ENCODE data around the gene ABTB2. TPM values are rescaled to one million over a fixed set of nuclear protein-coding genes. Genes with fewer than 3 reads are reported as not detected.

ABTB2 gene
- total RNA-seq, 1 experiment from 2014 or later = 5.5 TPM

- H3K14ac ChIP-seq (ENCODE audit: insufficient read depth, low read length) = no peak overlapping the region
- no peaks in the 10 kb centered on the region for H3K9me3 ChIP-seq (ENCODE audit: control insufficient read depth, low read depth, low read length)
- H3K79me1 ChIP-seq (ENCODE audit: insufficient read depth, low read depth, low read length, poor library complexity, severe bottlenecking) = no peaks in the 10 kb centered on the region
- no peaks in the 10 kb centered on the region for H3K36me3 Mint-ChIP-seq (ENCODE audit: insufficient read depth in 1 of 3, low read depth in 3 of 3)
- TF ChIP-seq, protein P1, sequence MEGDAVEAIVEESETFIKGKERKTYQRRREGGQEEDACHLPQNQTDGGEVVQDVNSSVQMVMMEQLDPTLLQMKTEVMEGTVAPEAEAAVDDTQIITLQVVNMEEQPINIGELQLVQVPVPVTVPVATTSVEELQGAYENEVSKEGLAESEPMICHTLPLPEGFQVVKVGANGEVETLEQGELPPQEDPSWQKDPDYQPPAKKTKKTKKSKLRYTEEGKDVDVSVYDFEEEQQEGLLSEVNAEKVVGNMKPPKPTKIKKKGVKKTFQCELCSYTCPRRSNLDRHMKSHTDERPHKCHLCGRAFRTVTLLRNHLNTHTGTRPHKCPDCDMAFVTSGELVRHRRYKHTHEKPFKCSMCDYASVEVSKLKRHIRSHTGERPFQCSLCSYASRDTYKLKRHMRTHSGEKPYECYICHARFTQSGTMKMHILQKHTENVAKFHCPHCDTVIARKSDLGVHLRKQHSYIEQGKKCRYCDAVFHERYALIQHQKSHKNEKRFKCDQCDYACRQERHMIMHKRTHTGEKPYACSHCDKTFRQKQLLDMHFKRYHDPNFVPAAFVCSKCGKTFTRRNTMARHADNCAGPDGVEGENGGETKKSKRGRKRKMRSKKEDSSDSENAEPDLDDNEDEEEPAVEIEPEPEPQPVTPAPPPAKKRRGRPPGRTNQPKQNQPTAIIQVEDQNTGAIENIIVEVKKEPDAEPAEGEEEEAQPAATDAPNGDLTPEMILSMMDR (conservative IDR thresholded peaks at IDR 0.05) = no peak
- H2BK12ac ChIP-seq (ENCODE audit: insufficient read length, low read depth, low read length) = no peak overlapping the region
- no peak overlapping the region for H4K8ac ChIP-seq (replicated peaks; ENCODE audit: insufficient read length, low read depth, low read length)
- H2BK20ac ChIP-seq (ENCODE audit: low read depth, low read length, poor library complexity, severe bottlenecking) = no peak overlapping the region
- no peak overlapping the region for H3K9ac ChIP-seq (ENCODE audit: extremely low read depth, insufficient read length, low read length)
- no peak overlapping the region for H3T11ph ChIP-seq (ENCODE audit: low read length)
- no peak overlapping the region for H2AFZ ChIP-seq (ENCODE audit: low read length)
- no peaks in the 10 kb centered on the region for H3K79me2 ChIP-seq (ENCODE audit: insufficient read depth, low read length)
- H3K4me2 ChIP-seq (ENCODE audit: insufficient read depth, insufficient read length, low read length) = no peak overlapping the region
- H4K20me1 ChIP-seq (ENCODE audit: control insufficient read depth, insufficient read depth, insufficient read length) = no peaks in the 10 kb centered on the region
- H3K9me3 Mint-ChIP-seq = no peaks in the 10 kb centered on the region
- H2BK15ac ChIP-seq (ENCODE audit: low read depth, low read length) = no peak overlapping the region
- no peaks in the 10 kb centered on the region for H3K27me3 ChIP-seq (ENCODE audit: insufficient read depth, low read length)
- H3K27ac ChIP-seq (ENCODE audit: insufficient read length, low read depth, low read length) = no peak overlapping the region
- H3K4ac ChIP-seq (ENCODE audit: low read depth, low read length) = no peak overlapping the region
- H3K23me2 ChIP-seq (ENCODE audit: insufficient read length, low read depth, low read length, poor library complexity, severe bottlenecking) = no peaks in the 10 kb centered on the region
- no peak overlapping the region for H4K91ac ChIP-seq (ENCODE audit: insufficient read length, low read depth, low read length)
- no peak overlapping the region for H3K27ac Mint-ChIP-seq
- peaks cover 33 to 46% of the 10 kb centered on the region in 2 experiments for H3K4me1 Mint-ChIP-seq
- H3K18ac ChIP-seq (ENCODE audit: insufficient read length, low read depth, low read length) = no peak overlapping the region
- H3K4me3 Mint-ChIP-seq = no peak overlapping the region
- no peaks in the 10 kb centered on the region; the same call in none of the 2 replicates for H3K27me3 Mint-ChIP-seq (ENCODE audit: low read depth)
- no peak overlapping the region for H3K23ac ChIP-seq (ENCODE audit: insufficient read length, low read depth, low read length)
- no peak overlapping the region for H2BK5ac ChIP-seq (ENCODE audit: insufficient read length, low read length)
- H2BK120ac ChIP-seq (ENCODE audit: low read depth, low read length, poor library complexity, severe bottlenecking) = no peak overlapping the region
- no peak for DNase-seq
- H3K56ac ChIP-seq (ENCODE audit: insufficient read length, low read depth, low read length) = no peak overlapping the region
- no peak overlapping the region for H2AK5ac ChIP-seq (ENCODE audit: insufficient read length, low read length)
- peaks cover 4% of the 10 kb centered on the region; the same call in 1 of the 2 replicates for H3K4me1 ChIP-seq (ENCODE audit: insufficient read depth, low read length)
- H4K5ac ChIP-seq (ENCODE audit: insufficient read length, low read depth, low read length) = no peak overlapping the region
- WGBS (ENCODE audit: extremely low coverage, insufficient read length, low lambda C conversion rate) = no CpG with 5 or more reads among the region's 3 CpGs
These were observed 90.4 kb downstream of the ABTB2 start for GRCh38 chr11:34267417-34267816.
